Stomach (tissue), 4 donors: ENCODE measurements around the gene SNX9.

ENCODE experiments used
- CTCF ChIP-seq, 7 experiments: fragments of 450-650 bp in 4 of 7; fragments of 200-600 bp in 3 of 7; sonication (generic) in 3 of 7; IDR thresholded peaks; one replicate each; pipeline ENCODE4 v1.5.1; 2016 to 2019; ENCODE audit warnings: antibody characterized with exemption in 7 of 7, control low read depth in 2 of 7, mild to moderate bottlenecking in 1 of 7
- EP300 ChIP-seq: sonication (generic); formaldehyde crosslinking; IDR thresholded peaks from one replicate; pipeline ENCODE4 v1.6.1; 2017; ENCODE audit warnings: antibody characterized with exemption
- POLR2AphosphoS5 ChIP-seq, 3 donors: sonication (generic); formaldehyde crosslinking; IDR thresholded peaks; one replicate each; pipeline ENCODE4 v1.6.1; 2016; ENCODE audit warnings: antibody characterized with exemption in 3 of 3

- TF ChIP-seq CTCF (IDR thresholded peaks at IDR 0.05) (no peak), EP300 (no peak), POLR2AphosphoS5 (IDR thresholded peaks at IDR 0.05) (no peak)
Observed at GRCh38 chr6:157798851-157799250, 24.2 kb upstream of the SNX9 start.
